GM18951 (cell line): ENCODE results near the gene COL25A1.

ENCODE experiments used
- POLR2A ChIP-seq: IDR thresholded peaks from 4 replicates; pipeline ENCODE4 v1.6.1; 2011; ENCODE audit warnings: mild to moderate bottlenecking; ENCODE audit not compliant: insufficient read length, insufficient read depth; ENCODE audit errors: extremely low read depth
- in situ Hi-C: fragments of 300-500 bp; cut with MboI; formaldehyde crosslinking; loops from one replicate; pipeline ENCODE4 v1.12.0; 2022; ENCODE audit warnings: low sequenced_read_pairs, mixed read lengths, inconsistent platforms; ENCODE audit not compliant: unreplicated experiment

COL25A1 gene

DNA sequence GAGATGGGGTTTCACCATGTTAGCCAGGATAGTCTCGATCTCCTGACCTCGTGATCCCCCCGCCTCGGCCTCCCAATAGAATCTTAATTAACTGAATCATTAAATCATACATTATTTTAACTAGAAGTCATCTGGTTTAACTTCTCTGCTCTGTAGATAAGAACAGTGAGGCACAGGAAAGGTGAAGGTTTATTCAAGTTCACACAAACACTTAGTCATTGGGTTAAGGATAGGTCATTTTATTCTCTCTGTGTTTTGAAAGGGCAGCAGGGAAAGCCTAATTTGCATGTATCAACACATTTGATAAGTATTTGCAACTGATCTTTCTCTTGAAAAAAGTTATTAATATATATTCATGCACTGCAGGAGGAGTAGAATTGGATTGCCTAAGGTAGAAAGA is 538.5 kb downstream of the COL25A1 start:
- no peak for TF ChIP-seq POLR2A
- in situ Hi-C loops: no loop called here

DNA sequence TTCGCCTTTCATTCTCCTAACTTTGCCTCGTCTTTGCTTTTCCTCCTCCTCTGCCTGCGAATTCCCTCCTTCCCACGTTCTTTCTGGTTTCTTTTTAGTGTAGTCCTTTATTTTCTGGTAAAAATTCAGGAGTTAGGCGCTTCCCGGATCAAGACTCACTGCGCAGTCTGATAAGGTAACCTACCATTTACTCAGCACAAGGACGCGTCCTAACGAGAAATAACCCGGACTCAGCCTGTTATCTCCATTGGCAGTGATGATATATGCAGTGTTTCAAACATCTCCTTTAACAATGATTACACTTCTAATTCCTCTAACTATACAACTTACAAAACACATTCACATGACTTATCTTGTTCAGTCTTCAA is 539.2 kb downstream of the COL25A1 start:
- in situ Hi-C loops: no loop called here

DNA sequence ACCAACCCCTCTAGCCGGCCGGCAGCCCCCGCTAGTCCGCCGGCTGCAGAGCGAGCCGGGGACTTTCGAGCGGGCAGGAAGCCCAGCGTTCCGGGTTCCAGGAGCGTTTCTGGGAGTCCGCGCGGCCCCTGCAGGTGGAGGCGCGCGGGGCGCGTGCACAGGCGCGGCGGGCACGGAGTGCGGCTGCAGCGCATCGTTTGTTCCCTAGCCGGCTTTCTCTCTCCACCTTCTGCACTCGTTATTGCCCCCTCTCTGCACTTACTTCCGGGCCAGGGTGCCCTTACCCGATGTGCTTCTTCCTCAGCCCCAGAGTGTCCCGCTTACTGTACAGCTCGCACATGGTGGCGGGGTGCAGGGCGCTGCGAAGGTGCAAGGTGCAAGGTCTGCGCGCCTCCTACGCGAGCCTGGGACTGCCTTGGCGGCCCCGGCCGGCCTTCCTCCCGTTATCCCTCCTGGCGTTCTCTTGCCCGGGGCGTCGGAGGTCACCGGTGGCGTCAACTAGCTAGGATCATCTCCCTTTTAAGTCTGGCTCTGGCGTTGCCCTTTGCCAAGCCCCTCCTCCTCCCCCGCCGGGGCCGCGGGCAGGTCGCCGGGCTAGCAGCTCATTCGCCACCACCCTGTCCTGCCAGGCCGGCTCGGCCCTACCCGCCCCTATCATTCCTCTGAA is 539.8 kb downstream of the COL25A1 start, which contains the start of gene ETNPPL:
Gene ETNPPL (minus strand): TSS at position 495 of the 667 bp plus-strand sequence. CDS start 155 bp downstream, at position 340.
- TF ChIP-seq POLR2A: no peak
- in situ Hi-C loops: no loop called here

More for the DNA sequence above, 539.2 kb downstream of the COL25A1 start:
- no peak for TF ChIP-seq POLR2A
